ENCODE measurements around the gene SGPL1. TPM values are rescaled to one million over a fixed set of nuclear protein-coding genes. Genes with fewer than 3 reads are reported as not detected.
A peak's percentile ranks its signal among the peaks of the same experiment; 100 is the strongest.

SGPL1 gene
- total RNA-seq, 1 donor from 2014 or later, result 42.6 TPM

GRCh38 chr10:70810967-70811366, 4.8 kb upstream of the SGPL1 start:
- no peak for DNase-seq

DNA sequence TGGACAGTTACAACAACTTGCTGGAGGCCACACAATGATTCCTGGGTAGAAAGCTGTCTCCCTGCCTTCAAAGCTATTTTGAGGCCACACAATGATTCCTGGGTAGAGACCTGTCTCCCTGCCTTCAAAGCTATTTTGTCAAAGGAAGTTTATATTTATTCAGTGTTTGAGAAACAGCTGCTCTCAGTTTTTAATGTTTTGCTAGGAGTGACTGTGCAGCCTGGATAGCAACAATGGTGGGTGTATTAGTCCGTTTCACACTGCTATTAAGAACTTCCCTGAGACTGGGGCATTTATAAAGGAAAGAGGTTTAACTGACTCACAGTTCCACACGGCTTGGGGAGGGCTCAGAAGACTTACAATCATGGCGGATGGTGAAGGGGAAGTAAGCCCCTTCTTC, 3.9 kb upstream of the SGPL1 start:
- DNase-seq, result no peak

DNA sequence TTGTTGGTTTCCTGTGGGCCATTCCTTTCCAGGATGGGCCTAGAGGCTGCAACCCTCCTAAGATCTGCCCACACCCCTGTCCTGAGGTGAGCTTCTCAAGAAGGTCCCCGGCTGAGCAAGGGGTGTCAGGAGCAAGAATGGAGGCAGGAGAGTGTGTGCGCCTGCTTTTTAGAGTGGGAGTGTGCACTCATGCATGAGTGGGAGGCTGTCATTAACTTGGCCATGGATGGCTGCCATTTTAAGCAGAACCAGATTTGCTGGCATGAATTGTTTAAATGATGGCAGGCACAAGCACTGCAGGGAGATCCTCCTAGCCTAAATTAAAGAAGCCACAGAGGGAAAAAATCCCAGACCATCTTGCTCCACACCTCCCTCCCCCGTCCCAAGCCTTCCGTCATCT, 2.9 kb upstream of the SGPL1 start:
- no peak for DNase-seq

DNA sequence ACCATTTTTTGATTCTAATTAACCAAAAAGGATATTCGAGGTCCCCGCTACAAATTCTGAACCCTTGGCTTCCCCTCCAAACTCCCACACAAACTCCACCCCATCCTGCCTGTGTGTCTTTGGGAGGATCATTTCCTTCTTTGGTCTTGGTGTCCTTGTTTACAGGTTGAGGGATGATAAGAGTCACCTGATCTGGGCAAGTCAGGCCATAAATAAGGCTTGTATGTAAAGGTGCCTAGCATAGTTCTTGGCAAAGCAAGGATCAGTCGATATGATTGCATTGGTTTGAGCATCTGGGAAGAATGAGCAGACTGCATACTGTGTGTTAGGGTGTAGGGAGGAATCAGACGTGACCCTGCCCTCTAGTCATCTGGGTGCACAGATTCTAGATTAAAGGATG, 1.6 kb upstream of the SGPL1 start:
- DNase-seq, result no peak

GRCh38 chr10:70816220-70816894, 609 bp downstream of the SGPL1 start:
- peak; percentile 61 for DNase-seq

DNA sequence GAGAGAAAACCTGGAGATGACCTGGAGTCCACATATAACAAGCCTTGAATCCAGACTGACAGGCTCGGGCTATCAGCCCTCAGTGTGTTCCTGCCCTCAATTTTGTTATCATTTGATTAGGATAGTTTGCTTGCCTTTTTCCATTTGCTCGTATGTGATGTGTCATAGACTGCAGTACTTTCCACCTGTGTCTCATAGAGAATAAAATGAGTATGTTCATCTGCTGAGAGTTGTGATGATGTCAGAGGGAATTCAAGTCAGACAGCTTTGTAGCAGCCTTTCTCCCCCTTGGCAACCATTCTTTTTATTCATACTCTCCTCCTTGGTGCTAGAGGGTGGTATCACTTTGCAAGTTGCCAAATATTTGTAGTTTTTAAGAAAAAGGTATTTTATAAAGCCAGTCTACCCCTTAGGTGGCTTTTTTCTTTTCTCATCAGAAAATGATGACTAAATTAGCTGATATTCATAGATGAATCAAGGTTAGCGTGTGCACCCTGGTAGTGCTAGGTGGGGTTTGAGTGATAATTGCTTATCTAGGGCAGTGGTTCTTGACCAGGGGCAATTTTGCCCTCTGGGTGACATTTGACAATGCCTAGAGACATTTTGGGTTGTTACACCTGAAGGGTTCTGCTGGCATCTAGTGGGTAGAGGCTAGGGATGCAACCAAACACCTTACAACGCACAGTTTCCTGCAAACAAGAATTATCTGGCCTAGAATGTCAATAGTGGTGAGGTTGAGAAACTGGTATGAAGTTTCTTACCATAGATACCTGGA, 5.4 kb downstream of the SGPL1 start:
- no peak for DNase-seq

- DNase-seq, result no peak
Observed at GRCh38 chr10:70822076-70822820, 6.5 kb downstream of the SGPL1 start.

GRCh38 chr10:70827086-70827757, 11.5 kb downstream of the SGPL1 start:
- no peak for DNase-seq

DNA sequence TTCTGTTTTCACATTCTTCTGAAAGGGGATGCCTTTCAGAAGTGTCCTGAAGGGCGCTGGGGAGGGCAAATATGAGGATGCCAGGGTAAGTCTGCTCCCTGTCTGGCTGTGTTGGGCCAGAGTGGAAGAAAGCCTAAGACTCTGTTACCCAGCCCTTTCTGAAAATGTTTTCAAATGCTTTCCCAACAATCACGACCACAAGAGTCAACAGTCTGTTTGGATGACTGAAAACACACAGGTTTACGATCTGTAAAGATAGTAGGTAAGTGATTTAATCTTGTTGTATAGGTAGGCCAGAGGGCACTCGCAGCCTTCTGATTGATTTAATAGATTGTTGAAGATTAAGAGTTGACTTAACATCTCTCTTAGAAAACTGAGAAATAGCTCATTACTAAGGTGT, 13.2 kb downstream of the SGPL1 start:
- no peak for DNase-seq

DNA sequence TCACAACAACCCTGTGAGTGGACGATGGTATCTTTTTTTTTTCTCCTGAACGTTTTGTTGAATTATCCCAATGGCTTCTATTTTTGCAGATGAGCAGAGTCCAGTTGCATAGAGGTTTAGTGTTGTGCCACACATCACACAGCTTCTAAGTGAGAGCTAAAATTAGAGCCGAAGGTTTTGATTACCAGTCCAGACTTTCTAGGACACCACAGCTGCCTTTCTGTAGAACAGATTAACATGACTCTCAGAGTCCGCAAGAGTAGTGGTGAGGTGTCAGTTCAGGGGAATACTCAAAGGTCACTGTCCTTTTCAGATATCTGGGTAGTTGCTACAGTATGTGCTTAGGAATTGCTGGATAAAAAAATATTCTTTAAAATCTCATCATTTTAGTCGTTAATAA, 13.8 kb downstream of the SGPL1 start:
- DNase-seq, result no peak

DNA sequence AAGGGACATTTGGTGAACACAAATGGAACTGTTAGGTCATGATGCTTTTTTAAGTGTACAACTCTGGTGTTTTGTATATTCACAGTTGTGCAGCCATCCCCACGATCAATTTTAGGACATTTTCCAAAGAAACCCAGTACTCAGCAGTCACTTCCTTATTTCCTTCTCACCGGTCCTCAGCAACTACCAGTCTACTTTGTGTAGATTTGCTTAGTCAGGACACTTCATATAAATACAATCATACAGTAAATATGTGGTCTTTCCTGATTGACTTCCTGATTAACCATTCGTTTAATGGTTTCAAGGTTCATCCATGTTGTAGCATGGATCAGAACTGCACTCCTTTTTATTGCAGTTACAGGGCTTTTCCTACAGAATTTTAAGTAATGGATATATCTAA, 14.4 kb downstream of the SGPL1 start:
- DNase-seq, result no peak

- DNase-seq, result no peak
Observed at GRCh38 chr10:70832221-70832620, 16.5 kb downstream of the SGPL1 start.

- DNase-seq, result no peak
Observed at GRCh38 chr10:70832852-70833528, 17.2 kb downstream of the SGPL1 start.

DNA sequence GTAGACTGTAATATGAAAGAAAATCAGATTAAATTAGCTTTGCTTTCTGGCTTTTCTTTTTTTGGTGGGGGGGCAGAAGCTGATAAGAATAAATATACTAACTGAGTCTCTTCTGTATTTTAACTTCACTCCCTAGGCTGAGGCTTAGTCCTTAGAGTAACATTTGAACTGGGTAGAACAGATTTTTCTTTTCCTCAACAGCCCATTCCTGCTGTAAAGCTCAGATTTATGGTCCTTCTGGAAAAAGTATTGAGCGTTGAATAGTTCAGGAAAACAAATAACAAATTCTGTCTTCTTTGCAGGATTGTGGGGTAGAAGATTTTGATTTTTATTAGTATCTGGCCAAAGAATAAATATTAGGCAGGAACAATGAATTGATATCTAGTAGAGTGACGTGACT, 17.9 kb downstream of the SGPL1 start:
- DNase-seq, result no peak

DNA sequence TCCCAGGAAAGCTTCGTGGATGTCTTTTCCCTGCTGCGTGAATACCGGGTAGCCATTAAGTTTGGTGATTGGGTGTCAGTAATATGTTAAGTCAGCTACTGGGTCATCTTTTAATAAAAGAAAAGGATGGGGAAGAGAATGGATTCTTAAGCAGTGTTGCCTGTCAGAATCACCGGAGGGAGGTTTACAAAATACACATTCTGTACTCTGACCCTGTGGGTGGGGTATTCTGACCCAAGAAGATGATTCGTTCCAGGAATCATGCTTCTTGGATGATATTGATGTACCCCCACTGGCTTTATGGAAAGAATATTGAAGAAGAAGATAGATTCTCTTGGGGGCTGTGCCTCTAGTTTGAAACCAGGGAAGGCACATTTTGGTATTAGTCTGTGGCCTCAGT, 18.3 kb downstream of the SGPL1 start:
- no peak for DNase-seq

DNA sequence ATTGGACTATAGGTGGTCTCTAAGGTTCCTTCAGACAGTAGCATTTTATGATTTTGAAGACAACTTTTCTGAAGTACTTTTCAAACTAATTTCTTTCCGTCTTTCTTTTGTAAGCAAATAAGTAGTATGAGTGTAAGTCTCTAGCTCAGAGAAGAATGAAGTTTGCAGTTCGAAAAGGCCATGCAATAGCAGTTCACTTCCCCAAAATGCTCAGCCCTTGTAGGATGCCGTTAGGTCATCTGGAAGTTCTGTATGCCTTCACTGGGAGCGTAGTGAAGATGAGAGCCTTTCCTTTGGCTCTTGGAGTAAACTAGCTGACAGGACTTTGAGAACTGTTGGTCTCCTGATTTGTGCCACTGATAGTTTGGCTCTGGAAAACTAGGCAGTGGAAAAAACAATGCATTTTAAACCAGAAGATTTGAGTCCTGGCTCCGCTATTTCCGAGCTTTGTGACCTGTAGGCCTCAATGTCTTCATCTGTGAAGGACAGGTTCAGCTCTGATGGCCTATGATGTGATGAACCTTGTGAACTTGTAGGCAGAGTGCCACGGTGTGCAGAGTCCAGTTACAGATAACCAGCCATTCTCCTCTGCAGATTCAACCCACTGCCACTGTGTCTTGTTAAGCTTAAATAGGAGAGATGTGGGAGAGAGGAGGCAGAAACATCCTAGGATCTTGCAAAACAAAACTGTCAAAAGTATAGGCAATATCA, 18.8 kb downstream of the SGPL1 start:
- DNase-seq, result no peak

DNA sequence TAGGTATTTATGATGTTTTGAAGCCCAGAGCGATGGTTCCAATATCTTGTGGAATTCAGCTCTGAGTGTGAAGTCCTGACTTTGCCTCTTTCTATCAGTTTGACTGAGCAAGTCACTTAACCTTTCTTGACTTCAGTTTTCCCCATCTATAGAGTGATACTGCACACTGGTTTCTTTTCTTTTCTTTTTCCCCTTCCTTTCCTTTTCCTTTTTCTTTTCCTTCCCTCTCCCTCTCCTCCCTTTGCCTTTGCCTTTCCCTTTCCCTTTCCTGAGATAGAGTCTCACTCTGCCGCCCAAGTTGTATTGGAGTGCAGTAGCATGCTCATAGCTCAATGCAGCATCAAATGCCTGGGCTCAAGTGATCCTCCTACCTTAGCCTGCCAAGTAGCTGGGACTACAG, 20.6 kb downstream of the SGPL1 start:
- DNase-seq, result no peak

GRCh38 chr10:70837660-70838059, 21.9 kb downstream of the SGPL1 start:
- DNase-seq, result no peak

- DNase-seq, result no peak
Observed at GRCh38 chr10:70838270-70838805, 22.6 kb downstream of the SGPL1 start.

DNA sequence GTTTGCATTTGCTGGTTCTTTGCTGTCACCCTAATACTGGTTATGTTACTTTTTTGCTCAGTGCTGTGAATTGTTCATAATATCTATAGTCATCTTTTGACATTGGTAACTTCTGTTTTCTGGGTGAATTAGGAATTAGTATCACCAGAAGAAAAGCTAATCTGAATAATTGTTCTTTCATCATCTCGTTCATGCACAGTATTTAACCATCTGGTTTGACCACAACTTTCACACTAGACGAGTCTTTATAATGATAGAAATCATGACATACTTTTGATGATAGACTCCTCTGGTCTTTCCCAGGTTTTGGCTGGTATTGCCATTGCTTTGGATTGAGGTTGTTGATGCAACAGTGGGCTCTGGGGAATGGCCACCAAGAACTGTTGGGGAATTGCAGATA, 25.1 kb downstream of the SGPL1 start:
- no peak for DNase-seq

GRCh38 chr10:70843333-70843732, 27.6 kb downstream of the SGPL1 start:
- no peak for DNase-seq
